Transverse colon (tissue), 4 donors: ENCODE results near the gene SLC5A2.

Experiments used
- EP300 ChIP-seq: sonication (generic); formaldehyde crosslinking; IDR thresholded peaks from one replicate; pipeline ENCODE4 v1.6.1; 2017; ENCODE audit warnings: antibody characterized with exemption, low read depth
- POLR2AphosphoS5 ChIP-seq, 3 donors: sonication (generic); formaldehyde crosslinking; IDR thresholded peaks; one replicate each; pipeline ENCODE4 v1.6.1; 2016; ENCODE audit warnings: antibody characterized with exemption in 3 of 3
- TF ChIP-seq, protein P1 (sequence below), 5 experiments: fragments of 200-600 bp in 3 of 5; fragments of 450-650 bp in 2 of 5; sonication (generic) in 3 of 5; IDR thresholded peaks; 1 replicate in 2 of 5; 2 replicates in 3 of 5; pipeline ENCODE4 v1.5.1; 2016 to 2017; ENCODE audit warnings: antibody characterized with exemption in 5 of 5, inconsistent platforms in 3 of 5, mild to moderate bottlenecking in 2 of 5, moderate library complexity in 1 of 5

DNA sequence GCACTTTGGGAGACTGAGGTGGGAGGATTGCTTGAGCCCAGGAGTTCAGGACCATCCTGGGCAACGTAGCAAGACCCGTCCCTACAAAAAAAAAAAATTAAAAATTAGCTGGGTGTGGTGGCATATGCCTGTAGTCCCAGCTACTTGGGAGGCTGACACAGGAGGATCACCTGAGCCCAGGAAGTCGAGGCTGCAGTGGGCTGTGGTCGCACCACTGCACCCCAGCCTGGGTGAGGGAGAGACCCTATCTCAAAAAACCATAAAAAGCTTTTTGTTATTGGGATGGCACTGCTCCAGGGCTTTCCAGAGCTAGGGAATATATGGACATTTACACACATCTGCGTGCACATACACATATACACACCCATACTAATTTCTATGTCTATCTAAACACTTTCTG, 31.7 kb upstream of the SLC5A2 start:
- TF ChIP-seq POLR2AphosphoS5 (IDR thresholded peaks at IDR 0.05), result no peak
- TF ChIP-seq EP300, result no peak
- TF ChIP-seq, protein P1, sequence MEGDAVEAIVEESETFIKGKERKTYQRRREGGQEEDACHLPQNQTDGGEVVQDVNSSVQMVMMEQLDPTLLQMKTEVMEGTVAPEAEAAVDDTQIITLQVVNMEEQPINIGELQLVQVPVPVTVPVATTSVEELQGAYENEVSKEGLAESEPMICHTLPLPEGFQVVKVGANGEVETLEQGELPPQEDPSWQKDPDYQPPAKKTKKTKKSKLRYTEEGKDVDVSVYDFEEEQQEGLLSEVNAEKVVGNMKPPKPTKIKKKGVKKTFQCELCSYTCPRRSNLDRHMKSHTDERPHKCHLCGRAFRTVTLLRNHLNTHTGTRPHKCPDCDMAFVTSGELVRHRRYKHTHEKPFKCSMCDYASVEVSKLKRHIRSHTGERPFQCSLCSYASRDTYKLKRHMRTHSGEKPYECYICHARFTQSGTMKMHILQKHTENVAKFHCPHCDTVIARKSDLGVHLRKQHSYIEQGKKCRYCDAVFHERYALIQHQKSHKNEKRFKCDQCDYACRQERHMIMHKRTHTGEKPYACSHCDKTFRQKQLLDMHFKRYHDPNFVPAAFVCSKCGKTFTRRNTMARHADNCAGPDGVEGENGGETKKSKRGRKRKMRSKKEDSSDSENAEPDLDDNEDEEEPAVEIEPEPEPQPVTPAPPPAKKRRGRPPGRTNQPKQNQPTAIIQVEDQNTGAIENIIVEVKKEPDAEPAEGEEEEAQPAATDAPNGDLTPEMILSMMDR (IDR thresholded peaks at IDR 0.05), result no peak
